HL-60 (cell line): ENCODE data around the gene LRMDA.

Experiments used
- DNase-seq, 2 experiments: peaks; one replicate each; pipeline ENCODE4 v3.0.0-alpha.2; 2010 to 2020; ENCODE audit warnings: low read depth in 1 of 2, low spot score in 1 of 2
- H3K27ac ChIP-seq: fragments of 250-450 bp; sonication (Bioruptor Pico); replicated peaks from 2 replicates; pipeline ENCODE4 v1.5.1; 2020; ENCODE audit warnings: mild to moderate bottlenecking, moderate library complexity
- H3K27me3 ChIP-seq: fragments of 250-450 bp; sonication (Bioruptor Pico); 2 replicates; pipeline ENCODE4 v1.5.1; 2021; ENCODE audit warnings: mild to moderate bottlenecking, moderate library complexity; ENCODE audit not compliant: insufficient read depth, poor library complexity, severe bottlenecking
- H3K4me3 ChIP-seq: replicated peaks from 2 replicates; pipeline ENCODE4 v1.5.1; 2011; ENCODE audit warnings: mild to moderate bottlenecking, control low read depth, low read length; ENCODE audit not compliant: insufficient read depth
- CTCF ChIP-seq: IDR thresholded peaks from one replicate; pipeline ENCODE4 v1.5.1; 2011; ENCODE audit warnings: low read length, control low read depth, inconsistent platforms; ENCODE audit not compliant: insufficient read depth
- GABPA ChIP-seq: IDR thresholded peaks from 2 replicates; pipeline ENCODE4 v1.6.1; 2012; ENCODE audit warnings: low read depth
- POLR2AphosphoS5 ChIP-seq: IDR thresholded peaks from 2 replicates; pipeline ENCODE4 v1.6.1; 2012; ENCODE audit warnings: low read depth
- REST ChIP-seq: IDR thresholded peaks from 2 replicates; pipeline ENCODE4 v1.6.1; 2012; ENCODE audit warnings: low read depth; ENCODE audit not compliant: insufficient replicate concordance
- SPI1 ChIP-seq: IDR thresholded peaks from 2 replicates; pipeline ENCODE4 v1.6.1; 2012; ENCODE audit warnings: low read depth, mild to moderate bottlenecking, borderline replicate concordance

LRMDA gene

GRCh38 chr10:75472685-75473084 is 41.3 kb downstream of the LRMDA start:
- peak in 1 of 2 experiments; percentile 13 for DNase-seq
- Histone ChIP-seq H3K4me3 (no peak overlapping the region), H3K27ac (no peak overlapping the region), H3K27me3 (no peaks in the 10 kb centered on the region)
- TF ChIP-seq REST (no peak), POLR2AphosphoS5 (no peak), SPI1 (no peak), GABPA (no peak), CTCF (no peak)

GRCh38 chr10:75474106-75474505 is 42.7 kb downstream of the LRMDA start:
- H3K27ac ChIP-seq: no peak overlapping the region
- H3K4me3 ChIP-seq: no peak overlapping the region
- TF ChIP-seq POLR2AphosphoS5 (no peak), CTCF (no peak), GABPA (no peak), SPI1 (no peak), REST (no peak)
- H3K27me3 ChIP-seq: no peaks in the 10 kb centered on the region
- no peak for DNase-seq

- Histone ChIP-seq H3K27me3 (no peaks in the 10 kb centered on the region), H3K4me3 (no peak overlapping the region), H3K27ac (no peak overlapping the region)
- no peak for DNase-seq
- TF ChIP-seq SPI1 (no peak), GABPA (no peak), REST (no peak), POLR2AphosphoS5 (no peak)
Measured at GRCh38 chr10:75475460-75476182, 44.2 kb downstream of the LRMDA start.
